Measurements from ENCODE around the gene ENOPH1.
A peak's percentile ranks its signal among the peaks of the same experiment; 100 is the strongest.

ENOPH1 gene

DNA sequence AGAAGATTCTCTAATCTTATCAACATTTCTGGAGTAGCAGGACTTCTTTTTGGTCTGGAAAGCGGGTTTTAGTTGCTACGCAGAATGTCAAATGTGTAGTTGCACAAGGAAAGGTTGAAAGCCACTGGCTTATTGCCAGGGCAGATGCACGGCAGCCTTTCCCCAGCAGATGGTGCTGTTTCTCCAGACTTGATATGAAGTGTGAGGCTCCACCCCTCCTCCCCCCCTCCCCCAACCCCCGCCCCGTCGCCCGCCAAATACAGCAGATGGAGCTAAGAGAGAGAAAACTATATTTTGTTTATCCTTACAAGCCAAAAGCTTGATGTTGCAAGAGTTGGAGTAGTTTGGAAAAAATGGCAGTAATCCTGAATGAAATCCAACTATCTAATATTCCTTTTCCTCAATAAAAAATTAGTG, 32.0 kb downstream of the ENOPH1 start:
- no peak overlapping the region for H3K9ac ChIP-seq (ENCODE audit: low read length)
- H3K36me3 ChIP-seq (ENCODE audit: low read length) = no peaks in the 10 kb centered on the region
- TF ChIP-seq EZH2phosphoT487 (conservative IDR thresholded peaks at IDR 0.05; ENCODE audit: low read length) = no peak
- peak; percentile 24 for TF ChIP-seq CTCF (IDR thresholded peaks at IDR 0.05; ENCODE audit: insufficient read depth, low read length, poor library complexity, severe bottlenecking)
- H3K9me3 ChIP-seq (ENCODE audit: insufficient read depth, low read length) = no peaks in the 10 kb centered on the region
- H3K27ac ChIP-seq (ENCODE audit: low read depth, low read length) = no peak overlapping the region
- H3K79me2 ChIP-seq (ENCODE audit: insufficient read depth, low read length) = no peaks in the 10 kb centered on the region
- no peaks in the 10 kb centered on the region for H3K9me2 ChIP-seq (replicated peaks; ENCODE audit: insufficient read depth, low read length)
- no peak overlapping the region for H3K4me3 ChIP-seq (ENCODE audit: insufficient read depth, low read length, poor library complexity, severe bottlenecking)
- H2AFZ ChIP-seq (ENCODE audit: low read depth, low read length, severe bottlenecking) = no peak overlapping the region
- H4K20me1 ChIP-seq (ENCODE audit: low read depth, low read length) = no peaks in the 10 kb centered on the region
- H3K4me2 ChIP-seq (ENCODE audit: low read depth, low read length, poor library complexity, severe bottlenecking) = no peak overlapping the region
- H3K27me3 ChIP-seq (ENCODE audit: low read length) = no peaks in the 10 kb centered on the region
- H3F3A ChIP-seq (ENCODE audit: insufficient read depth) = peaks cover 16% of the 10 kb centered on the region; the same call in 1 of the 2 replicates

GRCh38 chr4:82463221-82463620, 32.8 kb downstream of the ENOPH1 start:
- TF ChIP-seq EZH2phosphoT487 (conservative IDR thresholded peaks at IDR 0.05; ENCODE audit: low read length) = no peak
- TF ChIP-seq CTCF (IDR thresholded peaks at IDR 0.05; ENCODE audit: insufficient read depth, low read length, poor library complexity, severe bottlenecking) = no peak
- H3K9me3 ChIP-seq (ENCODE audit: insufficient read depth, low read length) = no peaks in the 10 kb centered on the region
- no peaks in the 10 kb centered on the region for H3K36me3 ChIP-seq (ENCODE audit: low read length)
- no peaks in the 10 kb centered on the region for H4K20me1 ChIP-seq (ENCODE audit: low read depth, low read length)
- H3F3A ChIP-seq (ENCODE audit: insufficient read depth) = peaks cover 16% of the 10 kb centered on the region; the same call in 1 of the 2 replicates
- H2AFZ ChIP-seq (ENCODE audit: low read depth, low read length, severe bottlenecking) = no peak overlapping the region
- no peaks in the 10 kb centered on the region for H3K9me2 ChIP-seq (replicated peaks; ENCODE audit: insufficient read depth, low read length)
- H3K9ac ChIP-seq (ENCODE audit: low read length) = no peak overlapping the region
- no peaks in the 10 kb centered on the region for H3K79me2 ChIP-seq (ENCODE audit: insufficient read depth, low read length)
- no peak overlapping the region for H3K27ac ChIP-seq (ENCODE audit: low read depth, low read length)
- H3K4me2 ChIP-seq (ENCODE audit: low read depth, low read length, poor library complexity, severe bottlenecking) = no peak overlapping the region
- no peaks in the 10 kb centered on the region for H3K27me3 ChIP-seq (ENCODE audit: low read length)
- H3K4me3 ChIP-seq (ENCODE audit: insufficient read depth, low read length, poor library complexity, severe bottlenecking) = no peak overlapping the region

- Histone ChIP-seq H3K27me3 (ENCODE audit: low read length) (no peaks in the 10 kb centered on the region), H3K79me2 (ENCODE audit: insufficient read depth, low read length) (no peaks in the 10 kb centered on the region), H3K9me3 (ENCODE audit: insufficient read depth, low read length) (no peaks in the 10 kb centered on the region), H3K27ac (ENCODE audit: low read depth, low read length) (no peak overlapping the region), H3K9ac (ENCODE audit: low read length) (no peak overlapping the region), H2AFZ (ENCODE audit: low read depth, low read length, severe bottlenecking) (no peak overlapping the region), H3K9me2 (replicated peaks; ENCODE audit: insufficient read depth, low read length) (no peaks in the 10 kb centered on the region), H3K4me3 (ENCODE audit: insufficient read depth, low read length, poor library complexity, severe bottlenecking) (no peak overlapping the region), H3K4me2 (ENCODE audit: low read depth, low read length, poor library complexity, severe bottlenecking) (no peak overlapping the region), H4K20me1 (ENCODE audit: low read depth, low read length) (no peaks in the 10 kb centered on the region), H3K36me3 (ENCODE audit: low read length) (no peaks in the 10 kb centered on the region), H3F3A (ENCODE audit: insufficient read depth) (no peaks in the 10 kb centered on the region)
- TF ChIP-seq CTCF (IDR thresholded peaks at IDR 0.05; ENCODE audit: insufficient read depth, low read length, poor library complexity, severe bottlenecking) (no peak), EZH2phosphoT487 (conservative IDR thresholded peaks at IDR 0.05; ENCODE audit: low read length) (no peak)
Measured at GRCh38 chr4:82467471-82467870, 37.1 kb downstream of the ENOPH1 start.

All from SU-DHL-6 (cell line).